HepG2 (cell line): ENCODE measurements around the gene MCMBP. TPM values are rescaled to one million over a fixed set of nuclear protein-coding genes. Genes with fewer than 3 reads are reported as not detected.

ENCODE experiments used
- BRD4 ChIP-seq: sonication (generic); formaldehyde crosslinking; IDR thresholded peaks from 2 replicates; pipeline ENCODE4 v1.4.0; 2020; ENCODE audit warnings: missing genetic modification reagents
- CEBPG ChIP-seq: IDR thresholded peaks from 2 replicates; pipeline ENCODE4 v1.6.1; 2016
- CREM ChIP-seq, 2 experiments: sonication (generic) in 1 of 2; formaldehyde crosslinking in 1 of 2; IDR thresholded peaks; 2 replicates each; pipeline versions ENCODE4 v1.4.0 to v1.6.1; 2016 to 2020; ENCODE audit warnings: antibody characterized with exemption in 1 of 2, mild to moderate bottlenecking in 1 of 2, missing genetic modification reagents in 1 of 2
- ERF ChIP-seq: IDR thresholded peaks from 2 replicates; pipeline ENCODE4 v1.6.1; 2018; ENCODE audit warnings: missing biosample characterization, missing genetic modification reagents
- FOXO4 ChIP-seq: sonication (generic); formaldehyde crosslinking; conservative IDR thresholded peaks from 2 replicates; pipeline ENCODE4 v1.8.1; 2023; ENCODE audit warnings: missing genetic modification reagents
- GFI1 ChIP-seq: sonication (generic); formaldehyde crosslinking; IDR thresholded peaks from 2 replicates; pipeline ENCODE4 v1.5.0; 2020; ENCODE audit warnings: missing genetic modification reagents, mild to moderate bottlenecking, borderline replicate concordance
- HDAC6 ChIP-seq: fragments of 200-600 bp; sonication (generic); IDR thresholded peaks from 2 replicates; pipeline ENCODE4 v1.7.0; 2017; ENCODE audit warnings: mild to moderate bottlenecking, antibody characterized with exemption, low read length, low read depth
- JUNB ChIP-seq: sonication (generic); formaldehyde crosslinking; IDR thresholded peaks from 2 replicates; pipeline ENCODE4 v1.8.0; 2022; ENCODE audit warnings: missing genetic modification reagents, mild to moderate bottlenecking, borderline replicate concordance
- NCOA2 ChIP-seq: sonication (generic); formaldehyde crosslinking; IDR thresholded peaks from 2 replicates; pipeline ENCODE4 v1.8.0; 2022; ENCODE audit warnings: inconsistent platforms
- NPAS2 ChIP-seq: sonication (generic); formaldehyde crosslinking; IDR thresholded peaks from 2 replicates; pipeline ENCODE4 v1.8.0; 2022; ENCODE audit warnings: mild to moderate bottlenecking, missing genetic modification reagents, borderline replicate concordance
- PTBP1 ChIP-seq: fragments of 200-400 bp; formaldehyde crosslinking; IDR thresholded peaks from 2 replicates; pipeline ENCODE4 v1.6.1; 2018; ENCODE audit warnings: low read length, low read depth; ENCODE audit not compliant: poor library complexity, severe bottlenecking
- RFX5 ChIP-seq: IDR thresholded peaks from 2 replicates; pipeline ENCODE4 v1.6.1; 2011; ENCODE audit warnings: low read depth, low read length, improper control_type of control experiment
- SMAD9 ChIP-seq: sonication (generic); formaldehyde crosslinking; IDR thresholded peaks from 2 replicates; pipeline ENCODE4 v1.5.1; 2020; ENCODE audit warnings: mild to moderate bottlenecking, missing genetic modification reagents
- SP5 ChIP-seq: IDR thresholded peaks from 2 replicates; pipeline ENCODE4 v1.6.1; 2016; ENCODE audit warnings: low read depth, borderline replicate concordance
- TFE3 ChIP-seq: IDR thresholded peaks from 2 replicates; pipeline ENCODE4 v1.6.1; 2016
- U2AF2 ChIP-seq: fragments of 200-400 bp; formaldehyde crosslinking; IDR thresholded peaks from 2 replicates; pipeline ENCODE4 v1.6.1; 2017; ENCODE audit warnings: low read depth, mild to moderate bottlenecking, low read length
- YY1 ChIP-seq: IDR thresholded peaks from 2 replicates; pipeline ENCODE4 v1.6.1; 2011; ENCODE audit warnings: low read length, low read depth, moderate library complexity, mild to moderate bottlenecking; ENCODE audit not compliant: insufficient read depth, insufficient replicate concordance
- ZBTB26 ChIP-seq: IDR thresholded peaks from 2 replicates; pipeline ENCODE4 v1.6.1; 2016; ENCODE audit warnings: missing compliant biosample characterization, missing genetic modification reagents, borderline replicate concordance
- ZMAT5 ChIP-seq: sonication (generic); formaldehyde crosslinking; IDR thresholded peaks from 2 replicates; pipeline ENCODE4 v1.5.0; 2020; ENCODE audit warnings: mild to moderate bottlenecking, low read depth, missing genetic modification reagents, borderline replicate concordance
- ZNF207 ChIP-seq: fragments of 450-650 bp; IDR thresholded peaks from 2 replicates; pipeline ENCODE4 v1.6.1; 2016; ENCODE audit warnings: antibody characterized with exemption, borderline replicate concordance
- ZNF3 ChIP-seq: IDR thresholded peaks from 2 replicates; pipeline ENCODE4 v1.7.0; 2017; ENCODE audit warnings: inconsistent platforms
- ZNF30 ChIP-seq: sonication (generic); formaldehyde crosslinking; IDR thresholded peaks from 2 replicates; pipeline ENCODE4 v1.5.0; 2020; ENCODE audit warnings: mild to moderate bottlenecking, missing genetic modification reagents
- ZNF414 ChIP-seq: sonication (generic); formaldehyde crosslinking; IDR thresholded peaks from 2 replicates; pipeline ENCODE4 v1.5.0; 2020; ENCODE audit warnings: missing genetic modification reagents
- ZNF670 ChIP-seq: sonication (generic); formaldehyde crosslinking; IDR thresholded peaks from 2 replicates; pipeline ENCODE4 v1.8.0; 2022; ENCODE audit warnings: mild to moderate bottlenecking, missing genetic modification reagents, borderline replicate concordance
- ZNF713 ChIP-seq: sonication (generic); formaldehyde crosslinking; IDR thresholded peaks from 2 replicates; pipeline ENCODE4 v1.4.0; 2020; ENCODE audit warnings: mild to moderate bottlenecking, missing genetic modification reagents
- ZNF746 ChIP-seq: sonication (generic); formaldehyde crosslinking; IDR thresholded peaks from 2 replicates; pipeline ENCODE4 v1.8.0; 2022; ENCODE audit warnings: mild to moderate bottlenecking, missing genetic modification reagents
- ZNF879 ChIP-seq: sonication (generic); formaldehyde crosslinking; IDR thresholded peaks from 2 replicates; pipeline ENCODE4 v1.8.1; 2023; ENCODE audit warnings: missing genetic modification reagents
- polyA plus RNA-seq, 8 experiments: library from polyadenylated mRNA; depleted of rRNA in 3 of 8; stranded (reverse) in 7 of 8; unstranded in 1 of 8; fragments of >200 nt; fragmentation: Illumina TruSeq in 4 of 8; extraction: Trizol in 4 of 8; gene quantifications; 2 replicates each; pipeline versions ENCODE4 v1.2.1 to v1.2.3, GENCODE V29; 2011 to 2016; ENCODE audit warnings: low read depth in 4 of 8, missing spikeins in 1 of 8, mixed read lengths in 1 of 8; ENCODE audit not compliant: insufficient read depth in 1 of 8
- total RNA-seq, 5 experiments: library from RNA; depleted of rRNA; stranded (reverse); fragments of >200 nt; fragmentation: Illumina TruSeq; extraction: Trizol; gene quantifications; 2 replicates each; pipeline ENCODE4 v1.2.3, GENCODE V29; 2016; ENCODE audit warnings: low read depth in 1 of 5

Gene MCMBP
- total and polyA plus RNA-seq, 2 of the 13 experiments (the other 11 are each of a cell fraction or from before 2014, with no cell fraction given): 35.7 to 62.4 TPM

- TF ChIP-seq NCOA2 (peak; percentile 68), JUNB (peak; percentile 22; the same call in 1 of the 2 replicates), ZNF30 (CRISPR knock-in tag) (no peak), TFE3 (CRISPR knock-in tag) (peak; percentile 81), BRD4 (CRISPR knock-in tag) (no peak), ZNF879 (no peak), CEBPG (CRISPR knock-in tag) (peak; percentile 19; the same call in 1 of the 2 replicates), ZNF207 (no peak), NPAS2 (CRISPR knock-in tag) (no peak), U2AF2 (no peak), GFI1 (no peak), ZNF3 (no peak), PTBP1 (no peak), ZNF670 (CRISPR knock-in tag) (no peak), ZBTB26 (CRISPR knock-in tag) (peak; percentile 70; the same call in 1 of the 2 replicates), RFX5 (no peak), HDAC6 (no peak), SMAD9 (CRISPR knock-in tag) (no peak), ZMAT5 (no peak), ZNF746 (CRISPR knock-in tag) (no peak), FOXO4 (CRISPR knock-in tag) (no peak), ZNF713 (CRISPR knock-in tag) (no peak), SP5 (CRISPR knock-in tag) (peak; percentile 60), ZNF414 (CRISPR knock-in tag) (no peak), CREM (IDR thresholded peaks at IDR 0.05) (peak; percentile 34; the same call in 1 of the 2 replicates), CREM (CRISPR knock-in tag; IDR thresholded peaks at IDR 0.05) (no peak), YY1 (no peak), ERF (CRISPR knock-in tag) (no peak)
These were observed 88.1 kb downstream of the MCMBP start (continued) for GRCh38 chr10:119784340-119785067.
